Testis (tissue), 3 donors: ENCODE results near the gene MAN1A2. TPM values are rescaled to one million over a fixed set of nuclear protein-coding genes. Genes with fewer than 3 reads are reported as not detected.

ENCODE experiments used
- DNase-seq: peaks from one replicate; pipeline ENCODE4 v3.0.0-alpha.2; 2019
- H3K27ac ChIP-seq, 2 donors: fragments of 200-600 bp; sonication (generic); one replicate each; pipeline ENCODE4 v1.5.1; 2019
- H3K27me3 ChIP-seq: fragments of 200-600 bp; sonication (generic); one replicate; pipeline ENCODE4 v1.5.1; 2019
- H3K36me3 ChIP-seq: fragments of 200-600 bp; sonication (generic); one replicate; pipeline ENCODE4 v1.5.1; 2017; ENCODE audit warnings: low read depth; ENCODE audit errors: missing control alignments
- H3K4me1 ChIP-seq: fragments of 200-600 bp; sonication (generic); one replicate; pipeline ENCODE4 v1.5.1; 2019
- H3K4me3 ChIP-seq, 2 donors: fragments of 200-600 bp; sonication (generic); one replicate each; pipeline ENCODE4 v1.5.1; 2017 to 2019
- H3K9me3 ChIP-seq: fragments of 200-600 bp; sonication (generic); one replicate; pipeline ENCODE4 v1.5.1; 2017
- POLR2A ChIP-seq: fragments of 450-650 bp; IDR thresholded peaks from one replicate; pipeline ENCODE4 v1.6.1; 2017; ENCODE audit warnings: antibody characterized with exemption, mild to moderate bottlenecking, moderate library complexity
- WGBS, 2 donors: methylation state at CpG; one replicate each; pipeline ENCODE4 v1.1.5; 2018; 5-methylcytosine and 5-hydroxymethylcytosine counted together
- intact Hi-C: fragments of 100-400 bp; cut with DNase I; formaldehyde crosslinking; loops from one replicate; pipeline ENCODE4 v1.15.1; 2023; ENCODE audit warnings: low total_unique reads
- polyA plus RNA-seq: library from polyadenylated mRNA; stranded (reverse); fragments of 350-450 nt; fragmentation: Illumina TruSeq; extraction: RNeasy Lipid Tissue Mini Kit (QIAGEN cat#74804); gene quantifications from one replicate; pipeline ENCODE4 v1.2.3, GENCODE V29; 2014; ENCODE audit warnings: low read depth, low replicate concordance; ENCODE audit not compliant: insufficient read depth
- total RNA-seq, 2 donors: library from RNA; depleted of rRNA; stranded (reverse); fragments of >200 nt; gene quantifications; one replicate each; pipeline ENCODE4 v1.2.3, GENCODE V29; 2016
- TF ChIP-seq, protein P1 (sequence below), 3 experiments: fragments of 450-650 bp in 2 of 3; fragments of 200-600 bp in 1 of 3; sonication (generic) in 1 of 3; IDR thresholded peaks; one replicate each; pipeline ENCODE4 v1.5.1; 2016 to 2019; ENCODE audit warnings: antibody characterized with exemption in 3 of 3, mild to moderate bottlenecking in 2 of 3, moderate library complexity in 1 of 3

MAN1A2 gene
- total and polyA plus RNA-seq, 3 donors from 2014 or later, result 15.0 to 69.5 (median 64.3) TPM

- intact Hi-C loops, result no loop called here
- DNase-seq, result no peak
- no peak overlapping the region for H3K27ac ChIP-seq
- no peaks in the 10 kb centered on the region for H3K27me3 ChIP-seq
- no peaks in the 10 kb centered on the region for H3K36me3 ChIP-seq
- no peaks in the 10 kb centered on the region for H3K9me3 ChIP-seq
- H3K4me3 ChIP-seq, result no peak overlapping the region
- TF ChIP-seq, protein P1, sequence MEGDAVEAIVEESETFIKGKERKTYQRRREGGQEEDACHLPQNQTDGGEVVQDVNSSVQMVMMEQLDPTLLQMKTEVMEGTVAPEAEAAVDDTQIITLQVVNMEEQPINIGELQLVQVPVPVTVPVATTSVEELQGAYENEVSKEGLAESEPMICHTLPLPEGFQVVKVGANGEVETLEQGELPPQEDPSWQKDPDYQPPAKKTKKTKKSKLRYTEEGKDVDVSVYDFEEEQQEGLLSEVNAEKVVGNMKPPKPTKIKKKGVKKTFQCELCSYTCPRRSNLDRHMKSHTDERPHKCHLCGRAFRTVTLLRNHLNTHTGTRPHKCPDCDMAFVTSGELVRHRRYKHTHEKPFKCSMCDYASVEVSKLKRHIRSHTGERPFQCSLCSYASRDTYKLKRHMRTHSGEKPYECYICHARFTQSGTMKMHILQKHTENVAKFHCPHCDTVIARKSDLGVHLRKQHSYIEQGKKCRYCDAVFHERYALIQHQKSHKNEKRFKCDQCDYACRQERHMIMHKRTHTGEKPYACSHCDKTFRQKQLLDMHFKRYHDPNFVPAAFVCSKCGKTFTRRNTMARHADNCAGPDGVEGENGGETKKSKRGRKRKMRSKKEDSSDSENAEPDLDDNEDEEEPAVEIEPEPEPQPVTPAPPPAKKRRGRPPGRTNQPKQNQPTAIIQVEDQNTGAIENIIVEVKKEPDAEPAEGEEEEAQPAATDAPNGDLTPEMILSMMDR (IDR thresholded peaks at IDR 0.05), result no peak
- TF ChIP-seq POLR2A, result no peak
- no peaks in the 10 kb centered on the region for H3K4me1 ChIP-seq
These were observed 60.0 kb downstream of the MAN1A2 start for GRCh38 chr1:117427297-117427696.

GRCh38 chr1:117433943-117434342 is 66.7 kb downstream of the MAN1A2 start:
- H3K4me3 ChIP-seq, result no peak overlapping the region
- no peak for TF ChIP-seq POLR2A
- TF ChIP-seq, protein P1 (IDR thresholded peaks at IDR 0.05), result no peak

GRCh38 chr1:117436513-117436912 is 69.3 kb downstream of the MAN1A2 start:
- DNase-seq, result no peak
- no peaks in the 10 kb centered on the region for H3K36me3 ChIP-seq
- 86 to 92% methylated on average over 1 of the region's 1 CpG for WGBS, 2 donors
- H3K9me3 ChIP-seq, result no peaks in the 10 kb centered on the region
- no peak overlapping the region for H3K27ac ChIP-seq
- H3K4me1 ChIP-seq, result no peaks in the 10 kb centered on the region
- no peak overlapping the region for H3K4me3 ChIP-seq
- no peaks in the 10 kb centered on the region for H3K27me3 ChIP-seq
- intact Hi-C loops, result no loop called here
- TF ChIP-seq, protein P1 (IDR thresholded peaks at IDR 0.05), result no peak
- no peak for TF ChIP-seq POLR2A

More at GRCh38 chr1:117433943-117434342, 66.7 kb downstream of the MAN1A2 start:
- Histone ChIP-seq H3K27me3 (no peaks in the 10 kb centered on the region), H3K27ac (no peak overlapping the region), H3K9me3 (no peaks in the 10 kb centered on the region), H3K36me3 (no peaks in the 10 kb centered on the region), H3K4me1 (no peaks in the 10 kb centered on the region)
- intact Hi-C loops, result no loop called here
- no peak for DNase-seq
- 86 to 94% methylated on average over 1 of the region's 1 CpG for WGBS, 2 donors

DNA sequence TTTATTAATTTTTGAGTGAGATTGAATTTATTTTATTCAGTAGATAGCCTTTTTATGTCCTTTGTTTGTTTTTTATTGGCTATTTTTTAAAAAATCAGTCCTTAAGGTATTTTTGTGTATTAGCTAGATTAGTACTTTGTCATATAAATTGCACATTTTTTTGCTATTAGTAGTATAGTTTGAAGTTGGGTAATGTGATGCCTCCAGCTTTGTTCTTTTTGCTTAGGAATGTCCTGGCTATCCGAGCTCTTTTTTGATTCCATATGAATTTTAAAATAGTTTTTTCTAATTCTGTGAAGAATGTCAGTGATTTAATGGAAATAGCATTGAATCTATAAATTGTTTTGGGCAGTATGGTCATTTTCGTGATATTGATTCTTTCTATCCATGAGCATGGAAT is 80.4 kb downstream of the MAN1A2 start:
- H3K4me3 ChIP-seq, result no peak overlapping the region
- no peaks in the 10 kb centered on the region for H3K4me1 ChIP-seq
- H3K27ac ChIP-seq, result no peak overlapping the region
- no peak for DNase-seq
- no peaks in the 10 kb centered on the region for H3K9me3 ChIP-seq
- no peak for TF ChIP-seq POLR2A
- TF ChIP-seq, protein P1 (IDR thresholded peaks at IDR 0.05), result no peak
- intact Hi-C loops, result no loop called here
- 94 to 99% methylated on average over 2 of the region's 2 CpGs for WGBS, 2 donors
- no peaks in the 10 kb centered on the region for H3K36me3 ChIP-seq
- H3K27me3 ChIP-seq, result no peaks in the 10 kb centered on the region

DNA sequence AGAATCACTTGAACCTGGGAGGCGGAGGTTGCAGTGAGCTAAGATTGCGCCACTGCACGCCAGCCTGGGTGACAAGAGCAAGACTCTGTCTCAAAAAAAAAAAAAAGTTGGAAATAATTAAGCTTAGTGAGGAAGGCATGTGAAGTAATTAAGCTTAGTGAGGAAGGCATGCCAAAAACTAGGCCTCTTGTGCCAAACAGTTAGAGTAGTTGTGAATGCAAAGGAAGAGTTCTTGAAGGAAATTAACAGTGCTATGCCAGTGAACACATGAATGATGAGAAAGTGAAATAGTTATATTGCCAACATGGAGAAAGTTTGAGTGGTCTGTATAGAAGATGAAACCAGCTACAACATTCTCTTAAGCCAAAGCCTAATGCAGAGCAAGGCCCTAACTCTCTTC is 85.0 kb downstream of the MAN1A2 start:
- H3K36me3 ChIP-seq, result no peaks in the 10 kb centered on the region
- no peaks in the 10 kb centered on the region for H3K27me3 ChIP-seq
- intact Hi-C loops, result no loop called here
- 93 to 95% methylated on average over 3 of the region's 3 CpGs for WGBS, 2 donors
- H3K9me3 ChIP-seq, result no peaks in the 10 kb centered on the region
- TF ChIP-seq, protein P1 (IDR thresholded peaks at IDR 0.05), result no peak
- no peak for TF ChIP-seq POLR2A
- no peaks in the 10 kb centered on the region for H3K4me1 ChIP-seq
- H3K27ac ChIP-seq, result no peak overlapping the region
- DNase-seq, result no peak
- H3K4me3 ChIP-seq, result no peak overlapping the region
